HepG2 (cell line): Measurements from ENCODE around the gene SNN. TPM values are rescaled to one million over a fixed set of nuclear protein-coding genes. Genes with fewer than 3 reads are reported as not detected.
A peak's percentile ranks its signal among the peaks of the same experiment; 100 is the strongest.

Source experiments
- AKNA ChIP-seq: sonication (generic); formaldehyde crosslinking; IDR thresholded peaks from 2 replicates; pipeline ENCODE4 v1.4.0; 2020; ENCODE audit warnings: missing genetic modification reagents, borderline replicate concordance
- GATAD1 ChIP-seq: IDR thresholded peaks from 2 replicates; pipeline ENCODE4 v1.6.1; 2016; ENCODE audit warnings: missing genetic modification reagents, missing compliant biosample characterization
- GTF3A ChIP-seq: sonication (generic); formaldehyde crosslinking; conservative IDR thresholded peaks from 2 replicates; pipeline ENCODE4 v1.4.0; 2020; ENCODE audit warnings: mild to moderate bottlenecking, missing genetic modification reagents
- IRF2 ChIP-seq: IDR thresholded peaks from 2 replicates; pipeline ENCODE4 v1.6.1; 2018; ENCODE audit warnings: missing genetic modification reagents, missing compliant biosample characterization
- ISL2 ChIP-seq: sonication (generic); formaldehyde crosslinking; IDR thresholded peaks from 2 replicates; pipeline ENCODE4 v1.5.0; 2020; ENCODE audit warnings: missing genetic modification reagents
- KMT2A ChIP-seq: sonication (generic); formaldehyde crosslinking; IDR thresholded peaks from 2 replicates; pipeline ENCODE4 v1.4.0; 2020; ENCODE audit warnings: missing genetic modification reagents
- LCORL ChIP-seq, 2 experiments: fragments of 450-650 bp in 1 of 2; sonication (generic) in 1 of 2; formaldehyde crosslinking in 1 of 2; IDR thresholded peaks; 2 replicates each; pipeline versions ENCODE4 v1.5.0 to v1.6.1; 2017 to 2020; ENCODE audit warnings: antibody characterized with exemption in 1 of 2, missing genetic modification reagents in 1 of 2
- MLX ChIP-seq: IDR thresholded peaks from 2 replicates; pipeline ENCODE4 v1.6.1; 2016
- MTA3 ChIP-seq: sonication (generic); formaldehyde crosslinking; IDR thresholded peaks from 2 replicates; pipeline ENCODE4 v1.4.0; 2020; ENCODE audit warnings: missing genetic modification reagents
- NCOA1 ChIP-seq: sonication (generic); formaldehyde crosslinking; IDR thresholded peaks from 2 replicates; pipeline ENCODE4 v1.9.0; 2021; ENCODE audit warnings: missing genetic modification reagents
- PAX8 ChIP-seq: sonication (generic); formaldehyde crosslinking; IDR thresholded peaks from 2 replicates; pipeline ENCODE4 v1.8.0; 2022; ENCODE audit warnings: mild to moderate bottlenecking, missing genetic modification reagents, borderline replicate concordance
- REPIN1 ChIP-seq: sonication (generic); formaldehyde crosslinking; IDR thresholded peaks from 2 replicates; pipeline ENCODE4 v1.8.0; 2022; ENCODE audit warnings: missing genetic modification reagents, low read depth, mild to moderate bottlenecking, borderline replicate concordance
- SETDB1 ChIP-seq: sonication (generic); formaldehyde crosslinking; IDR thresholded peaks from 2 replicates; pipeline ENCODE4 v1.5.1; 2020; ENCODE audit warnings: missing genetic modification reagents, mild to moderate bottlenecking, borderline replicate concordance
- SOX6 ChIP-seq, 2 experiments: fragments of 450-650 bp in 1 of 2; sonication (generic) in 1 of 2; formaldehyde crosslinking in 1 of 2; IDR thresholded peaks; 2 replicates each; pipeline versions ENCODE4 v1.4.0 to v1.6.1; 2017 to 2020; ENCODE audit warnings: antibody characterized with exemption in 1 of 2, mild to moderate bottlenecking in 1 of 2, missing genetic modification reagents in 1 of 2
- SRF ChIP-seq: IDR thresholded peaks from 2 replicates; pipeline ENCODE4 v1.6.1; 2011; ENCODE audit warnings: mild to moderate bottlenecking, low read depth, low read length, moderate library complexity
- U2AF1 ChIP-seq: fragments of 200-400 bp; formaldehyde crosslinking; optimal IDR thresholded peaks from 2 replicates; pipeline ENCODE3; 2017; ENCODE audit warnings: mild to moderate bottlenecking, low read depth, low read length
- ZFP41 ChIP-seq: sonication (generic); formaldehyde crosslinking; IDR thresholded peaks from 2 replicates; pipeline ENCODE4 v1.4.0; 2020; ENCODE audit warnings: mild to moderate bottlenecking, missing genetic modification reagents, borderline replicate concordance
- ZMAT3 ChIP-seq: sonication (generic); formaldehyde crosslinking; conservative IDR thresholded peaks from 2 replicates; pipeline ENCODE4 v1.7.0; 2021; ENCODE audit warnings: missing genetic modification reagents
- ZMYM2 ChIP-seq: sonication (generic); formaldehyde crosslinking; IDR thresholded peaks from 2 replicates; pipeline ENCODE4 v1.8.0; 2022; ENCODE audit warnings: mild to moderate bottlenecking, missing genetic modification reagents
- ZNF354B ChIP-seq: sonication (generic); formaldehyde crosslinking; IDR thresholded peaks from 2 replicates; pipeline ENCODE4 v1.8.0; 2022; ENCODE audit warnings: mild to moderate bottlenecking, missing genetic modification reagents
- ZNF782 ChIP-seq: sonication (generic); formaldehyde crosslinking; IDR thresholded peaks from 2 replicates; pipeline ENCODE4 v1.4.0; 2020; ENCODE audit warnings: missing genetic modification reagents, mild to moderate bottlenecking, borderline replicate concordance
- ZNF841 ChIP-seq: sonication (generic); formaldehyde crosslinking; IDR thresholded peaks from 2 replicates; pipeline ENCODE4 v1.8.1; 2023; ENCODE audit warnings: missing genetic modification reagents, borderline replicate concordance
- polyA plus RNA-seq, 8 experiments: library from polyadenylated mRNA; depleted of rRNA in 3 of 8; stranded (reverse) in 7 of 8; unstranded in 1 of 8; fragments of >200 nt; fragmentation: Illumina TruSeq in 4 of 8; extraction: Trizol in 4 of 8; gene quantifications; 2 replicates each; pipeline versions ENCODE4 v1.2.1 to v1.2.3, GENCODE V29; 2011 to 2016; ENCODE audit warnings: low read depth in 4 of 8, missing spikeins in 1 of 8, mixed read lengths in 1 of 8; ENCODE audit not compliant: insufficient read depth in 1 of 8
- total RNA-seq, 5 experiments: library from RNA; depleted of rRNA; stranded (reverse); fragments of >200 nt; fragmentation: Illumina TruSeq; extraction: Trizol; gene quantifications; 2 replicates each; pipeline ENCODE4 v1.2.3, GENCODE V29; 2016; ENCODE audit warnings: low read depth in 1 of 5
- TF ChIP-seq, protein P1 (sequence below): sonication (generic); formaldehyde crosslinking; IDR thresholded peaks from 2 replicates; pipeline ENCODE4 v1.5.0; 2020; ENCODE audit warnings: mild to moderate bottlenecking, missing genetic modification reagents, borderline replicate concordance

SNN gene
- total and polyA plus RNA-seq, 2 of the 13 experiments (the other 11 are each of a cell fraction or from before 2014, with no cell fraction given), result 5.2 to 8.4 TPM

GRCh38 chr16:11632455-11632939, 35.8 kb upstream of the SNN start (continued):
- TF ChIP-seq, protein P1, sequence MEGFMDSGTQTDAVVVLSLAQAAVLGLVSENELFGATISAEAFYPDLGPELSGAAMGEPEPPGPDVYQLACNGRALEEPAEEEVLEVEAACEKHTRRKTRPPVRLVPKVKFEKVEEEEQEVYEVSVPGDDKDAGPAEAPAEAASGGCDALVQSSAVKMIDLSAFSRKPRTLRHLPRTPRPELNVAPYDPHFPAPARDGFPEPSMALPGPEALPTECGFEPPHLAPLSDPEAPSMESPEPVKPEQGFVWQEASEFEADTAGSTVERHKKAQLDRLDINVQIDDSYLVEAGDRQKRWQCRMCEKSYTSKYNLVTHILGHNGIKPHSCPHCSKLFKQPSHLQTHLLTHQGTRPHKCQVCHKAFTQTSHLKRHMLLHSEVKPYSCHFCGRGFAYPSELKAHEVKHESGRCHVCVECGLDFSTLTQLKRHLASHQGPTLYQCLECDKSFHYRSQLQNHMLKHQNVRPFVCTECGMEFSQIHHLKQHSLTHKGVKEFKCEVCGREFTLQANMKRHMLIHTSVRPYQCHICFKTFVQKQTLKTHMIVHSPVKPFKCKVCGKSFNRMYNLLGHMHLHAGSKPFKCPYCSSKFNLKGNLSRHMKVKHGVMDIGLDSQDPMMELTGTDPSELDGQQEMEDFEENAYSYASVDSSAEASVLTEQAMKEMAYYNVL (CRISPR knock-in tag), result peak; percentile 62; the same call in 1 of the 2 replicates
- TF ChIP-seq GTF3A (no peak), ZMYM2 (no peak), ZMAT3 (no peak), SOX6 (IDR thresholded peaks at IDR 0.05) (no peak), SOX6 (CRISPR knock-in tag; IDR thresholded peaks at IDR 0.05) (peak; percentile 62), ZFP41 (CRISPR knock-in tag) (no peak), KMT2A (CRISPR knock-in tag) (no peak), ISL2 (no peak), PAX8 (CRISPR knock-in tag) (no peak), AKNA (CRISPR knock-in tag) (0 out of 2 replicates have a peak, but pooled peaks have one; percentile 41), GATAD1 (no peak), SRF (no peak), U2AF1 (no peak), LCORL (IDR thresholded peaks at IDR 0.05) (no peak), LCORL (CRISPR knock-in tag; IDR thresholded peaks at IDR 0.05) (peak; percentile 86), SETDB1 (CRISPR knock-in tag) (no peak), ZNF354B (CRISPR knock-in tag) (no peak), IRF2 (CRISPR knock-in tag) (no peak), MLX (no peak), ZNF841 (CRISPR knock-in tag) (no peak), REPIN1 (CRISPR knock-in tag) (no peak), ZNF782 (CRISPR knock-in tag) (peak; percentile 81; the same call in 1 of the 2 replicates), NCOA1 (CRISPR knock-in tag) (0 out of 2 replicates have a peak, but pooled peaks have one; percentile 86), MTA3 (CRISPR knock-in tag) (no peak)
